Stimulated activated CD8-positive, alpha-beta memory T cell treated with anti-CD3 and anti-CD28 coated beads, Interleukin-12 subunit alpha, Interleukin-12 subunit beta, amount 100 ng/mL, for 1 hour (primary cell): ENCODE results near the gene CEP192.

Experiments used
- DNase-seq: peaks from one replicate; pipeline ENCODE4 v3.0.0-alpha.2; 2020; ENCODE audit warnings: low read depth

Gene CEP192

GRCh38 chr18:13139885-13140450 lies 148.8 kb downstream of the CEP192 start:
- no peak for DNase-seq

GRCh38 chr18:13141209-13141608 lies 150.0 kb downstream of the CEP192 start:
- no peak for DNase-seq

DNA sequence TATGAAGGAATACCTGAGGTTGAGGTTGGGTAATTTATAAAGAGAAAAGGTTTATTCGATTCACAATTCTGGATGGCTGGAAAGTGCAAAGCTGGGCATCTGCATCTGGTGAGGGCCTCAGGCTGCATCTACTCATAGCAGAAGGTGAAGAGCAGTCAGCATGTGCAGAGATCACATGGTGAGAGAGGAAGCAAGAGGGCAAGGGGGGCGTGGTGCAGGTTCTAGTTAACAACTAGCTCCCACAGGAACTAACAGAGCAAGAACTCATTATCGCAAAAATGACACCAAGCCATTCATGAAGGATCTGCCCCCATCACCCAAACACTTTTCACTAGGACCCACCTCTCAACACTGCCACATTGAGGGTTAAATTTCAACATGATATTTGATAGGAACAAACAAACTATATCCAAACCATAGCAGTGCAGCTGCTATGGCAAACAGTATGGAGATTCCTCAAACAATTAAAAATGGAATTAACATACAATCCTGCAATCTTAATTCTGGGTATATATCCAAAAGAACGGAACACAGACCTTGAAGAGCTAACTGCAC lies 154.6 kb downstream of the CEP192 start:
- DNase-seq, result no peak

GRCh38 chr18:13147130-13147529 lies 156.0 kb downstream of the CEP192 start:
- no peak for DNase-seq

- no peak for DNase-seq
Measured at GRCh38 chr18:13151656-13152055, 160.5 kb downstream of the CEP192 start.

- DNase-seq, result no peak
Measured at GRCh38 chr18:13158428-13158827, 167.3 kb downstream of the CEP192 start.

DNA sequence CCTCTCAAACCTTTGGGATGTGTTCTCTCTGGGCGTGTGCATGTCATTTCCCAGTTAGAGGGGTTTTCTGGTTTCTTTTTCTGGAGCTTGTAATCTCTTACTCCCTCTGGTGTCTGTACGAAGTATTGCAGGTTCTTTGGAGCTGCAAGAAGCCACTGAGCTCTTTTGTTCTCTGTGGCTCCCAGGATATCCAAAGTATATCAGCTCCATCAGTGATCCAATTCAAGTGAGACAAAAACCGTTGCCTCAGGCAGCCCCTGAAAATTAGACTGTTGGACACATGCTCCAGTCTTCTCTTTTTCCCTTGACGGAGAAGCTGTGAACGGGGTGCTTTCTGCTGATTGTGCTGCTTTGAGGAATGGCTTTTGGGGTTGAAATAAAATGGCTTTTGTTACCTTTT lies 168.4 kb downstream of the CEP192 start:
- no peak for DNase-seq

DNA sequence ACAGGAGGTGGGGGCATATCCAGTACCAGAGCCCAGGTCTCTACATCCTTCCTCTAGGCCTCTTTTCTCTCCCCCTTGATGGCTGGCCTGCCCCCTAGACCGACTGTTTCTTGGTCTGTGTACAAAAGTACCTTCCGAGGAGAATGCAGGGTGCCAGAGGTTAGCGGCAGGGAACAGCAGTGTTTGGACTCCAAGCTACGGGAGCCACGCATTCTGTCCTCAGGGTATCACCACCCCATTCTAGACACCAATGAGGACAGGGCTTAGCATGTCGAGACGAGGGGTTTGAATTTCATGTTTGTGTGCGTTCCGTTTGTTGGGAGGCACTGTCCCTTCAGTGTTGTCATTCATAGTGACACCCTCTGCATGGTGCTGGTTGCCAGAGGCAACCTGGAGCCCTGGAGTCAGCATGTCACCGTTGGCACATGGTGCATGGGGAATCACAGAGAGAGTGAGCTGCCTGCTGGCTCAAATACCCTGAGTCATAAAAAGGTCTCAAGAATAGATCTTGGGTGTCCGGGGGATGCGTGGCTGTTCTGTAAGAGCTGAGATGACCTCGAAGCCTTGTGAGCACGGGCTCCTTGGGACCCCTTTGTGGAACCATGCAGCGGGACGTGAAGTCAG lies 170.2 kb downstream of the CEP192 start:
- no peak for DNase-seq

- DNase-seq, result no peak
Measured at GRCh38 chr18:13163167-13163927, 172.2 kb downstream of the CEP192 start.

- no peak for DNase-seq
Measured at GRCh38 chr18:13164406-13164805, 173.2 kb downstream of the CEP192 start.

- DNase-seq, result no peak
Measured at GRCh38 chr18:13165636-13166423, 174.7 kb downstream of the CEP192 start.

GRCh38 chr18:13173578-13174145 lies 182.5 kb downstream of the CEP192 start:
- DNase-seq, result no peak
